Measurements from ENCODE around the gene TECTA.
A peak's percentile ranks its signal among the peaks of the same experiment; 100 is the strongest.
"Not testable (repeated sequence)": the region's sequence is repeated elsewhere in the genome, so short reads cannot be mapped to it uniquely, and the experiment has no call there.

Gene TECTA

GRCh38 chr11:121110871-121111724 is 10.1 kb downstream of the TECTA start:
- no peak for DNase-seq (ENCODE audit: low read depth)
- H3K4me3 ChIP-seq (ENCODE audit: low read length) = no peak overlapping the region
- TF ChIP-seq, protein P1, sequence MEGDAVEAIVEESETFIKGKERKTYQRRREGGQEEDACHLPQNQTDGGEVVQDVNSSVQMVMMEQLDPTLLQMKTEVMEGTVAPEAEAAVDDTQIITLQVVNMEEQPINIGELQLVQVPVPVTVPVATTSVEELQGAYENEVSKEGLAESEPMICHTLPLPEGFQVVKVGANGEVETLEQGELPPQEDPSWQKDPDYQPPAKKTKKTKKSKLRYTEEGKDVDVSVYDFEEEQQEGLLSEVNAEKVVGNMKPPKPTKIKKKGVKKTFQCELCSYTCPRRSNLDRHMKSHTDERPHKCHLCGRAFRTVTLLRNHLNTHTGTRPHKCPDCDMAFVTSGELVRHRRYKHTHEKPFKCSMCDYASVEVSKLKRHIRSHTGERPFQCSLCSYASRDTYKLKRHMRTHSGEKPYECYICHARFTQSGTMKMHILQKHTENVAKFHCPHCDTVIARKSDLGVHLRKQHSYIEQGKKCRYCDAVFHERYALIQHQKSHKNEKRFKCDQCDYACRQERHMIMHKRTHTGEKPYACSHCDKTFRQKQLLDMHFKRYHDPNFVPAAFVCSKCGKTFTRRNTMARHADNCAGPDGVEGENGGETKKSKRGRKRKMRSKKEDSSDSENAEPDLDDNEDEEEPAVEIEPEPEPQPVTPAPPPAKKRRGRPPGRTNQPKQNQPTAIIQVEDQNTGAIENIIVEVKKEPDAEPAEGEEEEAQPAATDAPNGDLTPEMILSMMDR (IDR thresholded peaks at IDR 0.05; ENCODE audit: insufficient read depth, low read depth, low read length, missing control alignments) = no peak

GRCh38 chr11:121112498-121113455 is 11.7 kb downstream of the TECTA start:
- H3K4me3 ChIP-seq (ENCODE audit: low read length) = no peak overlapping the region
- peak; percentile 70 for DNase-seq (ENCODE audit: low read depth)
- TF ChIP-seq, protein P1 (IDR thresholded peaks at IDR 0.05; ENCODE audit: insufficient read depth, low read depth, low read length, missing control alignments) = peak; percentile 53

DNA sequence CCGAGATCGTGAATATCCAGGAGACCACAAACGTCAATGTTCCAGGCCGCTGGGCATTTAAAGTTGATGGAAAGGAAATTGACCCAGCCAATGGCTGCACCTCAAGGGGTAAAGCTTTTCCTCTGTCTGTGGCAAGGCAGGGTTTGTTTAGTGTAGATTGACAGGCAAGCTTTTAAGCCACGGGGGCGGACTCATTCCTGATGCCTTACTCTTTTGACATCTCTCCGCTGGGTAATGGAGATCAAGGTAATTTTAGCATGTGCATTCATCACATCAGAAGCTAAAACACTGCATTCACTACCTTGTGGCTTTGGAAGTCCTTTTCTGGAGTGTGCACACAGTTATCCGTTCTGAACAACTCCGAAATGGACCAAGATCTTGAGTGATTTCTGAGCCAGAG is 12.6 kb downstream of the TECTA start:
- H3K4me3 ChIP-seq (ENCODE audit: low read length) = no peak overlapping the region
- TF ChIP-seq, protein P1 (IDR thresholded peaks at IDR 0.05; ENCODE audit: insufficient read depth, low read depth, low read length, missing control alignments) = no peak
- no peak for DNase-seq (ENCODE audit: low read depth)

DNA sequence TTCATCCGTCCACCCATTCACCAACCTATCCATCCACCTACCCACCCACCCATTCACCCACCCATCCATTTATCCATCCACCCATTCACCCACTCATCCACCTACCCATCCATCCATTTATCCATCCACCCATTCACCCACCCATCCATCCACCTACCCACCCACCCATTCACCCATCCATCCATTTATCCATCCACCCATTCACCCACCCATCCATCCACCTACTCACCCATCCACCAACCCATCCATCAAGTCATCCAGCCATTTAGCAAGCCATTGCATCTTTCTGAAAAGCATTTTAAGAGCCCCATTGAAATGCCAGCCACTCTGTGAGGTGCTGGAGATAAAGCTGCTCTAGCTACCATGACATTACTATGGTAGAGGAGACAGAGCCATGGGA is 14.0 kb downstream of the TECTA start:
- DNase-seq (ENCODE audit: low read depth); H3K4me3 ChIP-seq (ENCODE audit: low read length): not testable (repeated sequence)

DNA sequence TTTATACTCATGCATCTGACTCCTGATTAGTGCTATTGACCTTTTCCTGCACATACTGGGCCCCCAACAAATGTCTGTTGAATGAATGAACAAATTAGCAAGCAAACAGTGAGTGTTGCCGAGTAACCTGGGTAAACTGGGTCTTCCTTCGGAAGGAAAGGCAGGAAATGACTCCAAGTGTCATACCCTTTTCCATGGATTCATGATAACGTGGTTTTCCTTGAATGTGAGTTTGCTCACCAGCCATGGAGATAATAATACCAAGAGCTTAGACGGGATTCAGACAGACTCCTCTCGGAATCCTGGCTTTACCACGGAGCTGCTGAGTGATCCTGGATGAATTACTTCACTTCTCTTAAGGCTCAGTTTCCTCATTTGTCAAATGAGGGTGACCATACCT is 16.7 kb downstream of the TECTA start:
- DNase-seq (ENCODE audit: low read depth) = no peak
- TF ChIP-seq, protein P1 (IDR thresholded peaks at IDR 0.05; ENCODE audit: insufficient read depth, low read depth, low read length, missing control alignments) = no peak
- H3K4me3 ChIP-seq (ENCODE audit: low read length) = no peak overlapping the region

DNA sequence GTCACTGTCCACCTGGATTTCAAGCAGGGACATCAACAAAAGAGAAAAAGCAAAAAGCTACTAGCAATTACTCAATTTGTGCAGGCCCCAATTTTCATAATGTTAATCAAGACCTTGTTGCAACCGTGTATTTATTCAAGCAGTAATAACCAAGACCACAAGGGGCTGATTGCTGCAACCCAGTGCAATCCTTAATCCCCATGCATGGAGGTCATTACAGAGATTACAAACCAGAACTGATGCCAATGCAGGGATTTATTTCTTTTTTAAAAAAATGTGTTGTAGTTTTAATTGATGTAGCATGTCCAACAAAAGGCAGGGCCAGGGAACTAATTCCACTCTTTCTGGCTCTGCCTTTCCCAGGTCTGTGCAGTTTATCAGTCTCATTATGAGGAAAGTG is 18.4 kb downstream of the TECTA start:
- TF ChIP-seq, protein P1 (IDR thresholded peaks at IDR 0.05; ENCODE audit: insufficient read depth, low read depth, low read length, missing control alignments) = no peak
- no peak for DNase-seq (ENCODE audit: low read depth)
- H3K4me3 ChIP-seq (ENCODE audit: low read length) = no peak overlapping the region

DNA sequence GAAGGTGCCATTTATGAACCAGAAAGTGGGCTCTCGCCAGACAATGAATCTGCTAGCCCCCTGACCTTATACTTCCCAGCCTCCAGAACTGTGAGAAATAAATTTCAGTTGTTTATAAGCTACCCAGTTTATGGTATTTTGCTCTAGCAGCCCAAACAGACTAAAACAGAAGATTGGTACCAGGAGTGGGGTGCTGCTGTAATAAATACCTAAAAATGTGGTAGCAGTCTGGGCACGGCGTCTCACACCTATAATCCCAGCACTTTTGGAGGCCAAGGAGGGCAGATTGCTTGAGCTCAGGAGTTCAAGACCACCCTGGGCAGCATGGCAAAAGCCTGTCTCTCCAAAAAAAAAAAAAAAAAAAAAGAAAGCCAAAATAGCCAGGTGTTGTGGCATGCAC is 21.3 kb downstream of the TECTA start:
- TF ChIP-seq, protein P1 (IDR thresholded peaks at IDR 0.05; ENCODE audit: insufficient read depth, low read depth, low read length, missing control alignments) = no peak
- H3K4me3 ChIP-seq (ENCODE audit: low read length) = no peak overlapping the region
- no peak for DNase-seq (ENCODE audit: low read depth)
